ENCODE data around the gene RFPL2.
"Not testable (repeated sequence)": the region's sequence is repeated elsewhere in the genome, so short reads cannot be mapped to it uniquely, and the experiment has no call there.

The RFPL2 gene

DNA sequence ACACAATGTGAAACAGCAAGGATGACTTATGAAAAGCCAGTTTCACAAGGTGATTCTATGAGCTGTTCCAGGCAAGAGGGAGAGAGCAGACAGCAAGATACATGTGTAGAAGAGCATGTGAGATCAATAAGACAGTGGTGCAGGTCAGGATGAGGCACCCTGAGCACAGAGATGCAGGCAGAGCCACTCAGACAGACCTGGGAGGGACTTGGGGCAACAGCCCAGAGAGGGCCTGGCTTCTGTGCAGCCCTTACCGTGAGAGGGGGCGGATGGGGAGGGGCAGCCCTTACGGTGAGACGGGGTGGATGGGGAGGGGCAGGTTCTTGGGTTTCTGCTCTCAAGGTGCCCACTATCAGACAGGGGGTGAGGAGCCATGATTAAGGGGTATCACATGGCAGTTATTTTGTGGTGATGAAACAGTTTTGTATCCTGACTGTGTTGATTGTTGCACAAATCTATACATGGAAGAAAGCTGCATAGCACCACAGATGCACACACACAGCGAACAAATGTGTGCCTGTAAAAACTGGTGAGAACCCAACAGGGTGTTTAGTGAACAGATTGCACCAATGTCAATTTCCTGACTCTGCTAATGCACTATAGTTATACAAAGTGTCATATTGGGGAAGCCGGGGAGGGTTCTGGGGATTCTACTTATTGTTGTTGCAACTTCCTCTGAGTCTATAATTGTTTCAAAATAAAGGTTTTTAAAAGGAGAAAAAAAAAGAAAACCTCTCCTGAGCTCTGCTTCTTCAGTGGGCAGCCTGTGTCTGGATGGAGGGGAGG lies 40.6 kb downstream of the RFPL2 start:
- H3K9me3 Mint-ChIP-seq, result no peaks in the 10 kb centered on the region
- no peaks in the 10 kb centered on the region for H3K4me1 Mint-ChIP-seq
- CTCF ChIA-PET, result no interaction called here
- no peak overlapping the region for H3K27ac Mint-ChIP-seq
- no peak overlapping the region for H3K4me3 Mint-ChIP-seq
- H3K36me3 Mint-ChIP-seq, result no peaks in the 10 kb centered on the region
- H3K27me3 Mint-ChIP-seq, result peaks cover 23% of the 10 kb centered on the region
- no peak for DNase-seq

DNA sequence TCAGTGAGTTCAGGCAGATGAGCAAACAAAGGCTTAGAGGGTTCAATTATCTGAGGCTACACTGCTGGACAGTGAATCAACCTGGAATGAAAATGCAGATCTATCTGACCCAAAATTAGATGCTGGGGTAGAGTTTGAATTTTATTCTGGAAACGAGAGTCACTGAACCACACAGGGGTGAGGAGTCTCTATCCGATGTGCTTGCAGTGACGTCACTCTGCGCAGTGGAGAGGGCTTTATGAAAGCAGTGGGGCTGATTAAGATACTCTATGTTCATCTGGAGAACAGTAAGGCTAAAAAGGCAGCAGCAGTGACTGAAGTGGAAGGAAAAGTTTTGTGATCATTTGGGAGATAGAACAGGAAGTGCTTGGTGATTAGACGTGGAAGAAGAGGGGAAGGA lies 44.5 kb downstream of the RFPL2 start:
- DNase-seq, H3K27ac Mint-ChIP-seq, H3K4me3 Mint-ChIP-seq, H3K36me3 Mint-ChIP-seq, CTCF ChIA-PET, H3K9me3 Mint-ChIP-seq, H3K4me1 Mint-ChIP-seq: not testable (repeated sequence)
- peaks cover 37% of the 10 kb centered on the region for H3K27me3 Mint-ChIP-seq

DNA sequence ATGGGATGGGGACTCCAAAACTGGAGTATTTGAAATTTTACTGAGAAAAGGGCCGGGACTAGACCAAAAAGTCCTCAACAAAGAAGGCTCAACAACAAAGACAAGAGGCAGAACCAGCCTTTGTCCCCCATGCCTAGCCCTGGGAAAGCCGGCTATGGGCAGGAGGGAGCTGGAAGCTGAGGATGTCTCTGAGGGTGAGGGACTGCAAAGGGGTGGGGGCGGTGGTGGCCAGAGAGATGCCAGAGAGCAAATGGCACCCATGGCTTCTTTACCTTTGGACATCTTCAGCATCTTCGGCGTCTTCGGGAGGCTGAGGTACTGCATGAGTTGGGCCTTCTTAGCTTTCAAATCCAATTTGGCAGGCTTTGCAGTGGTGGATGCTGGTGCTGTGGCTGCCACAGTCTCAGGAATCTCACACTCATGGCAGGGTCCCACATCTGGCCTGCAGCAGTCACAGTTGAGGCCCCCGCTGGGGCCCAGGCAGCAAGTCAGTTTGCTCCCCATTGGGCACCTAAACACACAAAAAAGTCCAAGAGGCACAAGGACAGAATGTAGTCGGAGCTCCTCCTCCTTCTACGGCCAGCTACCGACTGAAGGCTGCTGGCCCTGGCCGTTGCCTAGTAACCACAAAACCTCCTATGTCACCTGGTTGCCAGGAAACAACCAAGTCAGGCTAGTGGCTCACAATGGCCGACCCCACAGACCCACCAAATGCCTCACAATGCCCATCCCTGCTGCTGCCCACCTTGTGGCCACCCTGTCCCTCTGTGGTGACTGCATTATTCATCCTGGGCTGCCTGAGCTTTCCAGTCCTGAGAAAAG lies 46.0 kb downstream of the RFPL2 start, which contains the start of gene C22orf42:
C22orf42 (minus strand) TSS at position 592 of the 822 bp plus-strand sequence; CDS start at position 504, 88 bp downstream.
- no peaks in the 10 kb centered on the region for H3K9me3 Mint-ChIP-seq
- H3K4me1 Mint-ChIP-seq, result peaks cover under 1% of the 10 kb centered on the region
- H3K4me3 Mint-ChIP-seq, result no peak within 1 kb of the TSS
- no peak within 1 kb of the TSS for H3K27ac Mint-ChIP-seq
- H3K36me3 Mint-ChIP-seq, result no peaks in the 10 kb centered on the region
- peaks cover 33% of the 10 kb centered on the region for H3K27me3 Mint-ChIP-seq
- CTCF ChIA-PET, result no interaction called here
- no peak for DNase-seq

DNA sequence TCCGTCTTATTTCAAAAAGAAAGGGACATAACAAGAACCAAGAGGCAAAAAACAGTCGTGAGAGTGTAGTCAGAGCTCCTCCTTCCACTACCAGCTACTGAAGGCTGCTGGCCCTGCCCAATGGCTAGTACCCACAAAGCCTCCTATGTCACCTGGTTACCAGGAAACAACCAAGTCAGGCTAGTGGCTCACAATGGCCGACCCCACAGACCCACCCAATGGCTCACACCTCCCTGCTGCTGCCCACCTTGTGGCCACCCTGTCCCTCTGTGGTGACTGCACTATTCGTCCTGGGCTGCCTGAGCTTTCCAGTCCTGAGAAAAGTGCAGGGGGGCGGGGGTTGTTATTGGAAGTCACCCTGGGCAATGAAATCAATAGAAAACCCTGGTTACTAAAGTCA lies 47.2 kb downstream of the RFPL2 start:
- H3K9me3 Mint-ChIP-seq, CTCF ChIA-PET: not testable (repeated sequence)

GRCh38 chr22:32154727-32155126 lies 50.1 kb downstream of the RFPL2 start:
- Mint-ChIP-seq H3K4me1 (peaks cover 31% of the 10 kb centered on the region), H3K27me3 (peaks cover 32% of the 10 kb centered on the region)
- H3K4me3 Mint-ChIP-seq, H3K27ac Mint-ChIP-seq, DNase-seq, H3K9me3 Mint-ChIP-seq, H3K36me3 Mint-ChIP-seq, CTCF ChIA-PET: not testable (repeated sequence)

More for the DNA sequence above, 47.2 kb downstream of the RFPL2 start:
- H3K4me1 Mint-ChIP-seq, result peaks cover 11% of the 10 kb centered on the region
- peaks cover 32% of the 10 kb centered on the region for H3K27me3 Mint-ChIP-seq
- not testable (repeated sequence) for H3K27ac Mint-ChIP-seq, H3K36me3 Mint-ChIP-seq, H3K4me3 Mint-ChIP-seq, DNase-seq

- CTCF ChIA-PET, H3K27ac Mint-ChIP-seq, H3K9me3 Mint-ChIP-seq, H3K36me3 Mint-ChIP-seq, H3K4me3 Mint-ChIP-seq, DNase-seq: not testable (repeated sequence)
- Mint-ChIP-seq H3K27me3 (peaks cover 16% of the 10 kb centered on the region), H3K4me1 (peaks cover 31% of the 10 kb centered on the region)
These were observed 53.2 kb downstream of the RFPL2 start for GRCh38 chr22:32151641-32152040.

DNA sequence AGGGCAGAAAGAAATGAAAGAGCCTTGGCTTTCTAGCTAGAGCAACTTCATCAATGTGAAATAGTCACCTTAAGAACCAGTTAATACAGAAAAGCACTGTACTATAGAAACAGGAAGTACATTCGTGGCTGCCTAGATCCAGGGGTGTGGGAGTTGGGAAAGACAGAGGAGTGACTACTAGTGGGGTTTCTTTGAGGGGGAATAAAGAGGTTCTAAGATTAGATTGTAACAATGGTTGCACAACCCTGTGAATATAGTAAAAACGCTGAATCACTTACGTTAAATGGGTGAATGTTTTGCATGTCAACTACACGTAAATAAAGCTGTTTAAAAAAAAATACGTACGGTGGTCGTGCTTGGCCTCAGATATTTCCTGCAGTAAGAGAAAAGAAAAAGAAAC lies 54.2 kb downstream of the RFPL2 start:
- H3K4me3 Mint-ChIP-seq, CTCF ChIA-PET, H3K9me3 Mint-ChIP-seq, H3K27ac Mint-ChIP-seq, DNase-seq, H3K36me3 Mint-ChIP-seq: not testable (repeated sequence)
- peaks cover 31% of the 10 kb centered on the region for H3K4me1 Mint-ChIP-seq
- peaks cover 13% of the 10 kb centered on the region for H3K27me3 Mint-ChIP-seq

DNA sequence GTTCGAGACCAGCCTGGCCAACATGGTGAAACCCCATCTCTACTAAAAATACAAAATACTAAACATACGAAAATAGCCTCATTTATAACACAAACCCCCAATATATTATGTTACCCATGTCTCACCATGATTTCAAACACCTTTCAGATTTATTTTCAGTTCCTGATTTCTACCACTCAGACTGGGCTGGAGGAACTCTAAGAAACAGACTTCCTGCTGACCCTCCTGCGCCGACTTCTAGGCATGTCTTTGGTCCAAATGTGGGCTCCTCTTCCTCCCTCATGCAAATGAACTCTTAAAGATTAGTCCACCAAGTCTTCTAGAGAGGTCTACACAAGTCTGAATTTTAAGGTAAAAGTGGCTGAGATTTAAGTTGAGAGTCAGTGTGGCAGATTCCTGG lies 56.5 kb downstream of the RFPL2 start:
- H3K4me3 Mint-ChIP-seq, result not testable (repeated sequence)

GRCh38 chr22:32147128-32147527 lies 57.7 kb downstream of the RFPL2 start:
- H3K4me3 Mint-ChIP-seq, H3K36me3 Mint-ChIP-seq, DNase-seq, H3K27me3 Mint-ChIP-seq, H3K9me3 Mint-ChIP-seq, CTCF ChIA-PET, H3K27ac Mint-ChIP-seq: not testable (repeated sequence)
- H3K4me1 Mint-ChIP-seq, result peaks cover 45% of the 10 kb centered on the region

More for the DNA sequence above, 56.5 kb downstream of the RFPL2 start:
- H3K27me3 Mint-ChIP-seq, H3K27ac Mint-ChIP-seq, H3K36me3 Mint-ChIP-seq, H3K9me3 Mint-ChIP-seq, DNase-seq, CTCF ChIA-PET: not testable (repeated sequence)
- peaks cover 44% of the 10 kb centered on the region for H3K4me1 Mint-ChIP-seq

- H3K4me1 Mint-ChIP-seq, result peaks cover 47% of the 10 kb centered on the region
These were observed 60.2 kb downstream of the RFPL2 start for GRCh38 chr22:32144496-32145274.

DNA sequence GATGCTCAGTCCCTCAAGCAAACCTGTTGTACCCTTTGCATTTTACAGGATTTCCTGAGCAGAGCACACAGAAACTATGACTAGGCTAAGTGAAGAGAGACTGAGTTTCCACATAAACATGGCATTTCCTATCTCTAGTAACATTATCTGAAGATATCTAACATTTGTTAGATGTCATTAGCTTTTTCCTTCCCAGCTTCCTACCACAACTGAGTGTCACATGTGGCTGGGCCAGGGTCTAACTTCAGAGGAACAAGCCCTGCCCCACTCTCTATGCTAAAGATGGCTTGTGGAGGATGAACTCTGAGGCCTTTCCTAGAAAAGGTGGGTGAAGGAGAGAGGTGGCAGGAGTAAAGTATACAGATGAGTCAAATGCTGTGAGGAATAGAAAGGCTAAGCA lies 62.3 kb downstream of the RFPL2 start:
- CTCF ChIA-PET, result interaction anchor here (1.0 to 1.3 kb wide), 2 partner anchors 60 to 124 kb away, joined by 3 to 5 read pairs; no protein-coding TSS in a partner anchor
- Mint-ChIP-seq H3K36me3 (peaks cover 5% of the 10 kb centered on the region), H3K4me1 (peaks cover 58% of the 10 kb centered on the region), H3K9me3 (peaks cover 6% of the 10 kb centered on the region), H3K4me3 (no peak overlapping the region), H3K27me3 (peaks cover 4% of the 10 kb centered on the region), H3K27ac (peak overlapping the region; percentile 81)
- peak; percentile 39 for DNase-seq

More at GRCh38 chr22:32144496-32145274, 60.2 kb downstream of the RFPL2 start:
- Mint-ChIP-seq H3K9me3 (peaks cover 8% of the 10 kb centered on the region), H3K36me3 (no peaks in the 10 kb centered on the region), H3K4me3 (no peak overlapping the region), H3K27ac (peak overlapping the region; percentile 53), H3K27me3 (peaks cover 4% of the 10 kb centered on the region)
- peak; percentile 39 for DNase-seq
- CTCF ChIA-PET, result no interaction called here

DNA sequence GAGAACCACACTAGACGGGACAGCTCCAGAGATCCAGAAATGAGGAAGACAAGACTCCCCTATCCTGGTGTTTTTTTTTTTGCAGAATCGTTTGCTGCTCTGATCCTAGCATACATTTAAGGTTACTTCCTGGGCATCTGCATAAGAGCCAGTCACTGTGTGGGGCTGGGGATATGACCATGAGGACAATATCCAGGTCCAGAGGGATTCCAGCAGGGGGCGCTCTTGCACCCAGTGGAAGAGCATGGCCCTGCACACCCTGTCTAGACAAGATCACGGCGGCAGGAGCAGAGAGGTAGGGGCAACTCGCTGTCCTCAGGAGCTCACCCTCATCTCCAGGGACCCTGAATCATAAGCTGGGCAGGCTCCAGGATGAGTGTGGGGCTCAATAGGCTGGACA lies 64.2 kb downstream of the RFPL2 start:
- H3K27me3 Mint-ChIP-seq, H3K36me3 Mint-ChIP-seq, H3K4me3 Mint-ChIP-seq, CTCF ChIA-PET, H3K27ac Mint-ChIP-seq, H3K9me3 Mint-ChIP-seq: not testable (repeated sequence)
- H3K4me1 Mint-ChIP-seq, result peaks cover 77% of the 10 kb centered on the region
- DNase-seq, result peak; percentile 31
